Motor neuron (in vitro differentiated cells): Measurements from ENCODE around the gene CHURC1. TPM values are rescaled to one million over a fixed set of nuclear protein-coding genes. Genes with fewer than 3 reads are reported as not detected.

Experiments used
- ATAC-seq, 8 experiments: fragments of 200-7000 bp; cut with Tn5 transposase; replicated peaks in 6 of 8; 2 replicates each; pipeline ENCODE4 v1.8.0; 2021; ENCODE audit warnings: mild to moderate bottlenecking in 8 of 8, moderate library complexity in 8 of 8
- H3K27ac ChIP-seq, 2 donors: fragments of 250-450 bp; sonication (Bioruptor Pico); 2 replicates each; pipeline ENCODE4 v1.9.0; 2021; ENCODE audit warnings: antibody characterized with exemption in 2 of 2, mild to moderate bottlenecking in 2 of 2, moderate library complexity in 1 of 2
- H3K4me1 ChIP-seq, 2 donors: fragments of 250-450 bp; sonication (Bioruptor Pico); replicated peaks in 1 of 2; 2 replicates each; pipeline ENCODE4 v1.6.1; 2021; ENCODE audit warnings: antibody characterized with exemption in 2 of 2, mild to moderate bottlenecking in 2 of 2, moderate library complexity in 1 of 2
- H3K4me3 ChIP-seq, 5 donors: fragments of 250-450 bp; sonication (Bioruptor Pico); 2 replicates each; pipeline ENCODE4 v1.9.0; 2021; ENCODE audit warnings: antibody characterized with exemption in 5 of 5, mild to moderate bottlenecking in 5 of 5, moderate library complexity in 4 of 5
- WGBS, 10 experiments: fragments of 450-650 bp; shearing (Covaris generic); methylation state at CpG; one replicate each; pipeline ENCODE4 v1.0.0; 2022; 5-methylcytosine and 5-hydroxymethylcytosine counted together
- in situ Hi-C, 9 experiments: fragments of 400-800 bp; cut with MboI; loops; one replicate each; pipeline ENCODE4 v1.15.0; 2021; ENCODE audit warnings: low sequenced_read_pairs in 9 of 9, low pct_unique_long_range_greater_than_20kb in 2 of 9; ENCODE audit not compliant: unreplicated experiment in 9 of 9
- total RNA-seq, 8 experiments: library from RNA; unstranded; fragments of 300-600 nt; gene quantifications; 2 replicates each; pipeline versions ENCODE4 v1.2.3 to v1.2.4, GENCODE V29; 2022

Gene CHURC1
- total RNA-seq, 8 experiments from 2014 or later = 41.4 to 120 (median 56.2) TPM

GRCh38 chr14:64915029-64915424, 772 bp downstream of the CHURC1 start:
- H3K27ac ChIP-seq = peak overlapping the region; percentile 91 to 96
- ATAC-seq = no peak
- WGBS, 10 experiments = 0 to 40% (median 20%) methylated on average over 1 to 4 of the region's 4 CpGs; no CpG with 5 or more reads in 2 of the 10 experiments
- H3K4me3 ChIP-seq = peak overlapping the region; percentile 93 to 100 (median 94)
- in situ Hi-C loops = no loop called here
- H3K4me1 ChIP-seq = peaks cover 4 to 8% of the 10 kb centered on the region in 2 donors

DNA sequence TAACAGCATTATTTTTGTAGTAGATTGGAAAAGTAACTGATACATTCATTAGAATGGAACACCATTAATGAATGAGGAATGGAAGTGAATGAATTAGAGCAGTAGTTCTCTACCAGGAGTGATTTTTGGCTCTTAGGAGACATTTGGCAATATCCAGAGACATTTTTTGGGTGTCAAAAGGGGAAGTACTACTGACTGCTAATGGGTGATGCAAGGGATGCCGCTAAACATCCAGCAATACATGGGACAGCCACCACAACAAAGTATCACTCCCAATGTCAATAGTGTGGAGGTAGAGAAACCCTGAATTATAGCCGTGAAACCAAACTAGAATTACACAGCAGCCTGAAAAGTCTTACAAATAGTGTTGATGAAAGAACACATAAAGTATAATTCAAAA, 1.5 kb downstream of the CHURC1 start:
- in situ Hi-C loops = no loop called here
- Histone ChIP-seq H3K4me1 (peaks cover 4 to 8% of the 10 kb centered on the region in 2 donors), H3K27ac (no peak overlapping the region), H3K4me3 (no peak overlapping the region)
- WGBS, 10 experiments = 100% methylated on average over 1 to 2 of the region's 2 CpGs; no CpG with 5 or more reads in 2 of the 10 experiments
- no peak for ATAC-seq

DNA sequence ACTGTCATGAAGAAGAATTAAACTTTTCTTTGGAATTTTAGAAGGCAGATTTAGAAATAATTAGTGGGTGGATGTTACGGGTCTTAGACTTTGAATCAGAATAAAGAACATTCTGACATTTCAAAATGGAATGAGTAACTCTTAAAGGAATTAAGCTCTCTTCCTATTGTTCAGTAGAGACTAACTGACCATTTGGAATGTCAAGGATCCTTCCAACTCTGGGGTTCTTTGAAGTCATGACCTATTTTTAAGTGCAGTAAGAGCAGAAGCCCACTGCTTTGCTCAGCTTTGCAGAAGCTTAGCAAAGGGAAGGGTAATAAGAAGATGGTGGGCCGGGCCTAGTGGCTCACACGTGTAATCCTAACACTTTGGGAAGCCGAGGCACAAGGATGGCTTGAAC, 4.0 kb downstream of the CHURC1 start:
- WGBS, 10 experiments = 64 to 100% (median 90%) methylated on average over 1 to 4 of the region's 4 CpGs
- Histone ChIP-seq H3K4me1 (peaks cover 4 to 8% of the 10 kb centered on the region in 2 donors), H3K4me3 (no peak overlapping the region), H3K27ac (no peak overlapping the region)
- in situ Hi-C loops = no loop called here
- no peak for ATAC-seq

DNA sequence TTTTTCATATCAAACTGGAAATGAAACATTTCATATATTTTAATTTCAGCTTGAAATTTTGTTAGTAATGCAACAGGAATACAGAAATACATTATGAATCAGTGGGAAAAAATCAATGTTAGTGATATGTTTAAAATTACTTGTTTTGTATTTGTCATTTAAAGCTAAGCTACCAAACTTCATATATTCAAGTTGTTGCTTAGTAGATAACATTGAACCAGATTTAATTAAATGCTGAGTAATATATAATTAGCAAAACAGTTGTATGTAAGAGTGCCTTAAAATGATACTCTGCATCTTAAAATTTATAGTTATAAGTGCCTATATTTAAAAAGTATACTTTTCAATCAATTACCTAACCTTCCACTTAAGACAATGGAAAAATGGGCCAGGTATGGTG, 5.0 kb downstream of the CHURC1 start:
- no peak overlapping the region for H3K4me3 ChIP-seq
- peaks cover 4 to 8% of the 10 kb centered on the region in 2 donors for H3K4me1 ChIP-seq
- ATAC-seq = no peak
- H3K27ac ChIP-seq = no peak overlapping the region
- in situ Hi-C loops = no loop called here

DNA sequence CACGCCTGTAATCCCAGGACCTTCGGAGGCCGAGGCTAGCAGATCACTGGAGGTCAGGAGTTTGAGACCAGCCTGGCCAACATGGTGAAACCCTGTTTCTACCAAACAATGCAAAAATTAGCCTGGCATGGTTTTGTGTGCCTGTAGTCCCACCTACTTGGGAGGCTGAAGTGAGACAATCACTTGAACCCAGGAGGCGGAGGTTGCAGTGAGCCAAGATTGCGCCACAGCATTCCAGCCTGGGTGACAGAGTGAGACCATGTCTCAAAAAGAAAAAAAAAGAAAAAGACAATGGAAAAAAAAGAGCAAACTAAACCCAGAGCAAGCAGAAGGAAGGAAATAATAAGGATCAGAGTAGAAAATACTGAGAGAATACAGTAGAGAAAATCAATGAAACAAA, 5.4 kb downstream of the CHURC1 start:
- H3K27ac ChIP-seq = no peak overlapping the region
- H3K4me3 ChIP-seq = no peak overlapping the region
- WGBS, 10 experiments = 79 to 97% (median 92%) methylated on average over 2 to 5 of the region's 5 CpGs
- peaks cover 4 to 8% of the 10 kb centered on the region in 2 donors for H3K4me1 ChIP-seq
- in situ Hi-C loops = no loop called here
- ATAC-seq = no peak

DNA sequence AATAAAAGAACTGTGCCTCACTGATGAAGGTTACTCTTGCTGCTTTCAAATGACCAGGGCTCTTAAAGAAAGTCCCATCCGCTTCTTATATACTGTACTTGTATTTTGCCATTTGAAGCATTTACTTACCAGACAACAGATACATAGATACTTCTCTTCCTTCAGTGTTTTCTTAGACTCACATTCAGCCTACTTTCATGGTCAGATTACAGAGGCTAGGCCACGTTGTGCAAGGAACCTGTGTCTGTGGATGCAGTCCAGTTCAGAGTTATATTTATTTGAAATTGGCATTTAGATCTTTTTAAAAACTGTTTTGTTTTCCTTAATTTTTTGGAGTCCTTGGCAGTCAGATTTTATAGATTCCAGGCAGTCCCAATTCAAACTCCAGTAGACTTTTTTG, 6.2 kb downstream of the CHURC1 start:
- in situ Hi-C loops = no loop called here
- 25 to 100% (median 80%) methylated on average over 1 to 2 of the region's 2 CpGs; no CpG with 5 or more reads in 1 of the 10 experiments for WGBS, 10 experiments
- Histone ChIP-seq H3K4me3 (no peak overlapping the region), H3K27ac (no peak overlapping the region), H3K4me1 (peaks cover 0 to 3% of the 10 kb centered on the region in 2 donors)
- ATAC-seq = no peak

GRCh38 chr14:64923015-64923414, 8.8 kb downstream of the CHURC1 start:
- no peak overlapping the region for H3K4me3 ChIP-seq
- H3K4me1 ChIP-seq = no peaks in the 10 kb centered on the region
- H3K27ac ChIP-seq = no peak overlapping the region
- in situ Hi-C loops = no loop called here
- no peak for ATAC-seq
- WGBS, 10 experiments = 71 to 100% (median 98%) methylated on average over 1 to 3 of the region's 3 CpGs; no CpG with 5 or more reads in 2 of the 10 experiments

DNA sequence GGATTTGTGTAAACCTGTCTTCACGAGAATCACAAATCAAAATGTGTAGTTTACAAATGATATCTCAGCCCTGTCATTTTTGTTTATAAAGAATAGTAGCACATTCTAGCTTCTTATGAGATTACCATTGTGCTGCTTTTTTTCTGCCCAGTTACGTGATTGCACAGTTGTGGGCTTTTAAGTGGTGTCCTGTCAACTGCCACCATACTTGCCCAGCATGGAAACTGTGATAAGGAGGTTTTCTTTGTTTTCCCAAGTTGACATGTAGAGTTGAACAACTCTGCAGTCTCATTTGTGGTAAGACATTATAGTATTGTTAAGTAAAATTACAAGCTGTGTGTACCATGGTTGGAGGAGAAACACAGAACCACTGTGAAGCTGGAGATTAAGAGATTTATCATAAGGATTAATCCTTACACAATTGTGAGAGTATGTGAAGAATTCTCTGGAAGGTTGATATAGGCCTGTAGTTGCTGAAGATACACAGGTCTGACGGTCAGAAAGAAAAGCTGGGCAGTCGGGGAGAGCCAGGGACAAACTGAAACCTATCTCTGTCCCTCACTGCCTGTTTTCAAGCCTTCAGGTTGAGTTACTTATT, 12.2 kb downstream of the CHURC1 start:
- 55 to 100% (median 89%) methylated on average over 1 to 4 of the region's 4 CpGs; no CpG with 5 or more reads in 1 of the 10 experiments for WGBS, 10 experiments
- no peak overlapping the region for H3K27ac ChIP-seq
- no peaks in the 10 kb centered on the region for H3K4me1 ChIP-seq
- in situ Hi-C loops = no loop called here
- H3K4me3 ChIP-seq = no peak overlapping the region
- ATAC-seq = no peak

DNA sequence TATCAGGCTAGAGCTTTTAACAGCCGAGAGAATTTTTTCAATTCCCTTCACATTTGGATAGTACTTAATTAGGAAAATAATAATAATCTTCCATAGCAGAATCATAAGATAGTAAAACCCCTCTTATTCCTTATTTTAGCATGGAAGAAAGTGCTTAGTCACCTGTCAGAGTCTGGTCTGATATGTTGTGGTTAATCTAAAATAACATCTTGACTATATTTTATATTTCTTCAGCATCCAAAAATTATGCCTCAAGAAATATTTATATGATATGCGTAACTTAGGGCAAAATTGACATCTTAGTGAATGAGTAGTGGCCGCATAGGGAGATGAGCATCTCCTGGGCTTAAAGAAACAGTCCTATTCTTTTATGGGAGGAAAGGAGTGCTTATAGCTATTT, 12.8 kb downstream of the CHURC1 start:
- Histone ChIP-seq H3K4me1 (no peaks in the 10 kb centered on the region), H3K4me3 (no peak overlapping the region), H3K27ac (no peak overlapping the region)
- in situ Hi-C loops = no loop called here
- ATAC-seq = no peak
- WGBS, 10 experiments = 60 to 100% (median 88%) methylated on average over 1 to 3 of the region's 3 CpGs

GRCh38 chr14:64928239-64929013, 14.2 kb downstream of the CHURC1 start:
- Histone ChIP-seq H3K4me3 (no peak overlapping the region), H3K27ac (no peak overlapping the region), H3K4me1 (no peaks in the 10 kb centered on the region)
- in situ Hi-C loops = no loop called here
- ATAC-seq = no peak
- WGBS, 10 experiments = 78 to 98% (median 87%) methylated on average over 1 to 7 of the region's 7 CpGs

DNA sequence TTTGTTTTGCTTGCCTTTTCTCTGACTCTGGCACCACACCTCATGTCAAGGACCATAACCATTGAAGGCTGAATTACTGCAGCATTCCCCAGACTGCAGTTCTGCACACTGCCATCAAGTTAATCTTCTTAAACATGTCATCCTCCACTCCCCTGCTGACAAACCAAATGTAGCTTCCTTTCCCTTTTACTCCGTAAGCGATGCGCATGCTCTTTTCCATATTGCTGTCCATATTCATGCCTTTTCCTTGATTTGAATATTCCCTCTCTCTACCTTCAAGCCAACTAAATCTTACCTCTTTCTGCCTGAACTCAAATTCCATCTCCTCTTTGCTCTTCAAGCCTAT, 14.7 kb downstream of the CHURC1 start:
- in situ Hi-C loops = no loop called here
- H3K4me3 ChIP-seq = no peak overlapping the region
- H3K4me1 ChIP-seq = no peaks in the 10 kb centered on the region
- peak in 4 of 8 experiments; percentile 39 to 91 (median 82) for ATAC-seq
- WGBS, 10 experiments = 8 to 100% (median 74%) methylated on average over 3 of the region's 3 CpGs; no CpG with 5 or more reads in 1 of the 10 experiments
- H3K27ac ChIP-seq = no peak overlapping the region

DNA sequence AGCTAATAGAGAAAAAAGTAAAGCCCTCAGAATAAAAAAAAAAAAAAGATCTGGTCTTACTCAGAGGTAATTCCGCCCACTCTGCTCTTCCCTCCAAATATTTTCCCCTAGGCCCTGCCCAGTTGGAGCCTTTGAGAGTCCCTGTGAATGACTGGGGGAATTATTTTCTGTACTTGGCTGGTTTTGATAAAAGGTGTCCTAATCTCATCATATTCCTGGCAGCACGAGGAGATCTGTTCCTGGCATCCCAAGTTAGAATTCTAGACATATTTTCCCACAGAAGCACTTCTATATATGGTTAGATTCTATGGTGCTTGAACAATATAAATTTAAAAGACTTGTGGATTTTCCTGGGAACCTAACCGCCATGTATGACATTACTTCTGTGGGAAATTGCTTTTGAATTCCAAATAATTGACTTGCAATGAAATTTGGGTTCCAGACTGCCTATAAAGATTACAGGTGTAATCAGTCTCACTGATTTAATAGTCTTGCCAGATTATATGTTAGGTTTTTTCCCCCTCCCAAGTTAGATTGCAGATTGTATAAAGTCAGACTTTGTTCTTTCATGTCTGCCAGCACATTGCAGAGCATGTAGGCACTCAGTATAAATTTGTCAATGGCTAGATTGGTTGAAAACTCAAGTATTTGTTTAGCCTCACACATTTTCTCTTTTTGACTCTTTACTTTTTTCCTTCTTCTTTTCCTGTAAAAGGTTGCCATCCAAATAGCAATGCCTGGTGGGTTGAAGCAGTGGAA, 16.0 kb downstream of the CHURC1 start:
- H3K4me3 ChIP-seq = no peak overlapping the region
- 88 to 100% (median 97%) methylated on average over 1 to 3 of the region's 3 CpGs for WGBS, 10 experiments
- no peaks in the 10 kb centered on the region for H3K4me1 ChIP-seq
- H3K27ac ChIP-seq = no peak overlapping the region
- no peak for ATAC-seq
- in situ Hi-C loops = no loop called here

DNA sequence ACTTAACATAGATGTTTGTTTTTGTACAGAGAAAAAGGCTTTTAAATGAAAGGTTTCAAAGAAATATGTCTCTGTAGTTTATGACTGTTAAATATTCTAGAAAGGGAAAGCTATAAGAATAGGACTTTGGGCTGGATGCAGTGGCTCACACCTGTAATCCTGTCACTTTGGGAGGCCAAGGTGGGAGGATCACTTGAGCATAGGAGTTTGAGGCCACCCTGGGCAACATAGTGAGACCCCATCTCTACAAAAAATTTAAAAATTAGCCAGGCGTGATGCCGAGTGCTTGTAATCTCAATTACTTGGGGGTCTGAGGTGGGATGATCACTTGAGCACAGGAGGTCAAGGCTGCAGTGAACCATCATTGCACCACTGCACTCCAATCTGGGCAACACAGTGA, 16.9 kb downstream of the CHURC1 start:
- ATAC-seq = no peak
- in situ Hi-C loops = no loop called here
- 80 to 100% (median 100%) methylated on average over 1 to 2 of the region's 2 CpGs; no CpG with 5 or more reads in 6 of the 10 experiments for WGBS, 10 experiments
- Histone ChIP-seq H3K4me1 (no peaks in the 10 kb centered on the region), H3K27ac (no peak overlapping the region), H3K4me3 (no peak overlapping the region)
